ENCODE results near the gene RHEX.

RHEX gene

DNA sequence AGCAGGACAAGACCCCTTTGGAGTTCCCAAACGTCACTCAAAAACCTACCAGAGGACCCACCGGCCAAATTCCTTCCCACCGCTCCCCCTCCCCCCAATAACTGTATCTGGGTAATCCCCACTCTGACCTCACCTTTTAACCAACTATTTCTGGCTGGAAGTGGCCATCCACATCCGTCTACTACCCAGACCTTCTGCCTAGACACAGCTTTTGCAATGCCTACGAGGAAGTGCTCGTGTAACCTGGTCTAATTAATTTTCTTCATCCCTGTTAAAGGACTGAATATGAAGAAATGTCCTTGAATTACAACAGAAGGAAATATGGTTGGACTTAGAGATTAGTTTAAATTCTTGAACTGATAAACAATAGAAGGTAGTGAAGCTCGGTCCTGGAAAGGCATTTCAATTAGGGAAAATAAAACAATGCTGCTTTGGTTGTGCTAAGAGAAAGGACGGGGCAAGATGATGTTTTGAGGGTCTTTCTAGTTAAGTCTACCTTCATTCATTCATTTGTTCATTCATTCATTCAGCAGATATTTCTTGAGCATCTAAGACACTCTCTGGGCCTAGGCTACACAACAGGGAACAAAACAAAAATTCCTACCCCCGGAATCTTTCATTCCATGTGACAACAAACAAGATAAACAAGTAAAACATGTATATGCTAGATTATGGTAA, 45.4 kb downstream of the RHEX start:
- no peak for DNase-seq

DNA sequence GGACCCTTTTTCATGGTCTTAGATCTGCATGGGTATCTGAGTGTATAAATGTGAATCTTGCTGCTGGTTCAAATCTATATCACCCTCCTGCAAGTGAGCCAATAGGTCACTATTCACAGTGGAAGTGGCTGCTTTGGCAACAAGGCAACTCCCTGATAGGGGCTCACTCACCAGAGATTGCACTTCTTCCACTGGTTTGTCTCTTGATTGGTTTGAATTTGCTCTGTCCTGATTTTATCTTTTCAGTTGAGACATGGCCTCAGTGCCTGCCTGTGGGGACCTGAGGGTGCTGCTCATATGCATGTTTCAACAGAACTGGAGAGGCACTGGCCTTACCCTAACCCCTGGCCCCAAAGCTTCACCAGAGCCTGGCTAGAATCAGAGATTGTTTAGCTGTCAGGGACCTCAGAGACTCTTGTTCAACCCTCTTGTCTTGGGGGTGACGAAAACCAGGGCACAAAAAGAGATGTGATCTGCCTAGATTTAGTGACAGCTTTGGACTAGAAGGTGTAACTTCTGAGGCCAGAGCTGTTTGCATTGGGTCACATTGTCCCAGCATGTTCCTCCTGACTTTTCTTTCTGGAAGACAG, 47.3 kb downstream of the RHEX start:
- DNase-seq: no peak

DNA sequence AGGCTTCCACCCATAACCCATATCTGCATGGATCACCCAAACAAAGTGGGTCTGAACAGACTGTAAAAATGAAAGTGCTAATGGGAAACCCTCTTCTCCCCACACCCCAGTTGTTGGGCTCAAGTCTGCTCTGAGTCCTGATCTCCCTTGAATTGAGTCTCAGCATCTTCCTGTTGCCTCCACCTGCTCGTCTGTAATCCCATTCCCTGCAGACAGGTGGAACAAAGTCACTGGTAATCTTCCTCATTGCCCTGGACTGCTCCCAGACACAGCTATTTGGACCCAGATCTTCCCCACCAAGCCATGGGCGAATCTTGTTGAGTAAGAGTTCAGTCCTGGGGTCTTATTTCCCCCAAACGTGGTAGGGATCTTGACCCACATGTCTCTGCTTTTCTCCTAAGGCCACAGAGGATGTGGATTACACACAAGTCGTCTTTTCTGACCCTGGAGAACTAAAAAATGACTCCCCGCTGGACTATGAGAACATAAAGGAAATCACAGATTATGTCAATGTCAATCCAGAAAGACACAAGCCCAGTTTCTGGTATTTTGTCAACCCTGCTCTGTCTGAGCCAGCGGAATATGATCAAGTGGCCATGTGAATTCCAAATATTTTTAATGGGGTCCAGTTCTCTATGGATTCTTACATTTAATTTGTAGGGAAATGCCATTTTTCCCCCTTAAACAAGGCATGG, 48.5 kb downstream of the RHEX start:
- no peak for DNase-seq

DNA sequence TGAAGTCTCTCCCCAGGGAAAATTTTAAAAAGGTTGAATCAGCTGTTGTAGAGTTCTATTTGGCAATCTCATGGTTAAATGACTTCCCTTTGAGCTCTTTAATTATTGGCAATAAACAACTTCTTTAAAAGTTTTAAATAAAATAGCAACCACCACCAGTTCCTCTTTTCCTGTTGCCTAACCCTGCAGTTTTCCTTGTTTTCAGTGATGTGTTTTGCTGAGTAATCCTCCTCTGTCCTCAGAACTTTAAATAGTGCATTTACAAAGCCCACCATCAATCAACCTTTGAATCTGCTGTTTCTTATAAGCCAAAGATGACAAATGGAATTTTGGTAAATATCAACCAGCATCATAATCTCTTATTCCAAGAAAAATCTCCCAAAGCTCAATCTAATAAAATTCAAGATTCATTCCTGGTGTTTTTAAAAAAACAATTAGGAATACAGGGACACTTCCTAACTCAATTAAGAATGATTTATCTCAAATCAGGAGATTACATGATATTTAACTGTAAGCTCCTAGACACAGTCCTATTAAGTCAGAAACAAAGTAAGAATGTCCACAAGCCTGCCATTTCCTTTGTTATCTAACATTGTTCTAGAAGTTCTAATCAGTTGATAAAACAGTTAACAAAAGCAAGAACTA, 49.4 kb downstream of the RHEX start:
- no peak for DNase-seq

DNA sequence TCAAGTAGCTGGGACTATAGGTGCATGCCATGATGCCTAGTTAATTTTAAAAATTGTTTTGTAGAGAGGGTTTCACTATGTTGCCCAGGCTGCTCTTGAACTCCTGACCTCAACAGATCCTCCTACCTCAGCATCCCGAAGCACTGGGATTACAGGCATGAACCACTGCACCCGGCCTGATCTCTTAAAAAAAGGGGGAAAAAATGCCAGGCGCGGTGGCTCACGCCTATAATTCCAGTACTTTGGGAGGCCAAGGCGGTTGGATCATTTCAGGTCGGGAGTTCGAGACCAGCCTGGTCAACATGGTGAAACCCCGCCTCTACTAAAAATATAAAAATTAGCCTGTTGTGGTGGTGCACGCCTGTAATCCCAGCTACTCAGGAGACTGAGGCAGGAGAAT, 51.0 kb downstream of the RHEX start:
- DNase-seq: no peak

DNA sequence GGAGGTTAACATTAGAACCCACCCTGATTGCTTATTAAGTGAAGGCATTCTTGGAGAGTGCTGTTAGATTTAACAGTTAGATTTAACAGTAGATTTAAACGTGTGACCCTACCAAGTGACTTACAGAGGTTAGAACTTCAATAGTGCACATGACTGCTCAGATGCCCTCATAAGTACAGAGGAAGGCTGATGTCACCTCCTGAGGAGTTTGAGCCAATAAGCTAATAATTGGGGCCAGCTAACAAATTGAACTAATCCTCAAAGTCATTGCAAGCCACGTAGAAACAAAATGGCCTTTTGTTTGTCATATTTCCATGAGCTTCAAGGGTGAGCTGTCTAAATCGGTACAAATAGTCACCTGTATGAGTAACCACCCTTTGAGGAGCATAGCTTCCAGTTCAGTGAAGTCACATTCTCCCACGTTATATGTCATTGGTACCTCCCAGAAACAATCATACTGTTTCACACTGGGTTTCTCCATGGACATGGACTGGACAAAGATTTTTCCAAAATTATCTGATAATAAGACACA, 52.6 kb downstream of the RHEX start:
- no peak for DNase-seq

DNA sequence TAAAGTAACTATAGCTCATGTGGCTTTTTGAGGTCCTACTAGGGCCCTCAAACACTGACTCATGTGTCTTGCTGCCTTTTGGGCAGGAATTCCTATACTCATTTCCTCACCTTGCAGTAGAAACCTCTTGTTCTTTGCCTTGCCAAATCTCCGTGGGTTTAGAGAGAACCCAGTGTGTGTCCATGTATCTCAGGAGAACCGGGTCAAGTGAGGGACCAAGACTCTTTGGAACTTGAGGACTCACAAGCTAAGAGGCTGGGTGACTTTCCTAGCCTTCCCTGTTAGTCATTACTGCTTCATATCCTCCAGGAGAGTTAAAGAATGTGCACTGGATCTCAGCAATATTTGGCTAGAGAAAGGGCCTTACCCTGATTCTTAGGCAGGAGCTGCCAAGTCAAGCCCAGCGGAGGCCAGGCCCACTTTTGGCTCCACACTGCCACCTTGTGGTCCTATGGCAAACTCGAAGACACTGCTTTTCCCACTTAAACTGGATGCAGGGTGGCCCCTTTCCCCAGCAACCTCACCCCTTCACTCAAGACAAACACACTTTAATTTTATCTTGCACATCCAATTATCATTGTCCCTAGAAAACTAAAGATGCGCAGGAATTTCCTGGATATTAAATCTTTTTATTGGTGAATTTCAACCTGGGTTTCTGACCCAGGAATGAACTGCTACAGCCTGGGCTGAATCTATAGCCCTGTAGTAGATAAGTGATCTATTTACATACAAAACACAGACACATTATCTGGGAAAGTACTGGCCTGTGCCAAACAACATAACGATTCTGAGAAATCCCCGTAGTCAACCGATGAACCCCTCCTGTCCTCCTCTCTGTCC, 53.6 kb downstream of the RHEX start:
- peak; percentile 76 for DNase-seq

DNA sequence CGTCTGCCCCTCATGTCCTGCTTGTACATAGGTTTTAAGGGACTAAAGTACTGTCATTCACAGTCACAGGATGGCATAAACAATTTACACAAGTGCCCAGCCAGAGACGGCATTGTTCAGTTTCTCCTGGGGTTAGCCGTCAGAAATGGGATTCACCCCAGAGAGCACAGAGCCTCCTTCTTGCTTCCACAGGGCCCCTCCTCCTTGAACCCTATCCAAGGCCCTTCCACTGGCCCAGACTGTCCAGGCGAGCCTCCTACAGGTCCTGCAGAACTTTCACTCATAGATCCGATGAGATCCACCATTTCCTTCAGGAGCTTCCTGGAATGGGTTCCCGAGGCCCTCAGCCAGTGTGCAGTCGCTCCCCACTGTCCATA, 54.2 kb downstream of the RHEX start:
- no peak for DNase-seq

DNA sequence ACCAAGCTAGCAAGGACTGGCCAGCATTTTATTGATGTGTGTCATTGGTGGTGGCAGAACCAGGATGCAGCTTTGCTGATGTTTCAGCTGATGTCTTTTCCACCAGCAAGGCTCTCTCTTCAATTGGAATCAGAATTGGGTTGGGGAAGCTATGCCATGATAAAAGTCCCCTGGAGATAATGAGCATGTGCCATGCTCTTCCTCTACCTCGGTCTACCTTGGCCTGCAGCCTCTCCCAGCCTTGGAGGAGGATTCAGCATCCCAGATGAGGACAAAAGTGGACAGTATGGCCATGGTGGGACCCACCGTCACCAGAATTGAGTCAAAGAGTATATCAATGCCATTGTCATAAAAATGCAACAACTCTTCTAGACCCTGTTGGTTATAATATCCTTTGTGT, 55.7 kb downstream of the RHEX start:
- DNase-seq: no peak

DNA sequence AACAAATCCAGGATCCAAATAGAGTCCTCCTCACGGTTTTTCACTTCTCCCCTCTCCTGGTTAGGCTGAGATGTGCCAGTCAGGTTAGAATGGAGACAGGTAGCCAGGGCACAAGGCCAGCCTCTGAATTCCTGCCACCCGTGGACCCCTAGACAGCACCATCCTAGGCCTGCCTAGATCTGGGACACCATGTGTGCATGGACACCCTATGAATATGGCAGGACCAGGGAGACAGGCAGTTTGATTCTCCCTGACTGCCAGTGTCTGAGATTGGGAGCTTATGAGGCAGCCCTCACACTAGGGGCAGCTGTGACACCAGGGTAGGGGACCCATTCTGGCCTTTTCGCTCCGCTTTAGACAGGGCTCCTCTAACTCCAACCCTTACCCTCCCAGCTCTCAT, 56.7 kb downstream of the RHEX start:
- no peak for DNase-seq

DNA sequence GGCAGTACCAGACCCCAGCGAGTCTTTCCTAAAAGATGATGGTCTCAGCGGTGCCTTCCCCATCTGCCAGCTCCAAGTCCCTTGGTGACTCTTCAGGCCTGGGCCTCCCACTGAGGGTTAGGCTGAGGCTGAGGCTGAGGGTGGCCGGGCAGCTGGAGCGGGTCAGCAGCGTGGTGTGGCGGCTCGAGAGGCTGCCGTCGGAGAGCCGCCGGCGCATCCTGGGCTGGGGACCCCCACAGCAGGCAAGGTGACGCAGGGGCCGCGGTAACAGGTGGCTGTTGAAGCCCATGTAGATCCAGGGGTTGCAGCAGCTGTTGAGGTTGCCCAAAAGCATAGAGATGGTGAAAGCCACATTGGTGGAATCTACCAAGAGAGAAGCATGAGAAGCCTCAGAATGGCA, 57.2 kb downstream of the RHEX start:
- DNase-seq: no peak

DNA sequence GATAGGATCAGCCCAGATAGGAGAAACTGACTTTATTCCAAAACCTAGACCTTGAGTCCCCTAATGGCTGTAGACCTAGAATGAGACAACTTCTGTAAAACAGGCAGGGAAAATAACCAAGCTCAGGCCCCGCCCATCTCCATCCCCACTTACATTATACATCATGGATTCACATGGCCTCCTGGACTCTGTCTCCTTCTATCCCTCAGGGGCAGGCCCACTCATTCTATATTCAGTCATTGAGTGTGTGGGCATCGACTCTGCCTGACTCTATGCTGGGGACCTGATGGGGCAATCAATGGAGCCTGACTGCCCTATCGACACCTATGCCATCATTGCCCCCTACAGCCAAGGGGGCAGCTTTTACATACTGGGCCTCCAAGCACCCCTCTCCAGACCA, 57.8 kb downstream of the RHEX start:
- DNase-seq: no peak

DNA sequence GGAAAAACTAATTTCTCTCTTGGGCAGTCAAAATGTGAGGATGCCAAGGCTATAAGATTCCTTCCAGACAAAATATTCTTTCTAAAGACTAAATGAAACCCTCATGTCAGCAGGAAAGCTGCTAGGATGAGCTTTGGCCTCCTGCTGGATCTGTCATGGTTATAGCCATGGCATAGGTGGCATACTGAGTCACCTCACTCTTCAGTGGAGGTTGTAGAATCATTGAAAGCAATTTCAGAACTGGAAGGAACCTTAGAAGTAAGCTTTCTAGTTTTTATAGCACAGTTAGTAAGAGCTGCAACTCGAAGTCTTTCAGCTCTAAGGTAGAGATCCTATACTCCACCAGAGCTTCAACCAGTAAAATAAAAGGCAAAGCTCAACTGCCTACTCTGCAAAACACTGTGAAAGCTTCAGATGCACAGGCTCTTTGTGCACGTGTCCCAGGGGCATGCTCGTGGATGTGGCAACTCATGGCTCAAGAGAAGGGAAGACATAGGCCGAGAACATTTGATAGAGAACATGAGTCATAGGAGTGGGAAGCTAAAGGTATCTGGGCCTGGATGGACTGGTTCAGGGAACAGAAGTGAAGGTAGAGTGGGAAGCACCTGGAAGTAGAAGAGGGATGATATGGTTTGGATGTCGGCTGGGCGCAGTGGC, 58.4 kb downstream of the RHEX start:
- DNase-seq: no peak

DNA sequence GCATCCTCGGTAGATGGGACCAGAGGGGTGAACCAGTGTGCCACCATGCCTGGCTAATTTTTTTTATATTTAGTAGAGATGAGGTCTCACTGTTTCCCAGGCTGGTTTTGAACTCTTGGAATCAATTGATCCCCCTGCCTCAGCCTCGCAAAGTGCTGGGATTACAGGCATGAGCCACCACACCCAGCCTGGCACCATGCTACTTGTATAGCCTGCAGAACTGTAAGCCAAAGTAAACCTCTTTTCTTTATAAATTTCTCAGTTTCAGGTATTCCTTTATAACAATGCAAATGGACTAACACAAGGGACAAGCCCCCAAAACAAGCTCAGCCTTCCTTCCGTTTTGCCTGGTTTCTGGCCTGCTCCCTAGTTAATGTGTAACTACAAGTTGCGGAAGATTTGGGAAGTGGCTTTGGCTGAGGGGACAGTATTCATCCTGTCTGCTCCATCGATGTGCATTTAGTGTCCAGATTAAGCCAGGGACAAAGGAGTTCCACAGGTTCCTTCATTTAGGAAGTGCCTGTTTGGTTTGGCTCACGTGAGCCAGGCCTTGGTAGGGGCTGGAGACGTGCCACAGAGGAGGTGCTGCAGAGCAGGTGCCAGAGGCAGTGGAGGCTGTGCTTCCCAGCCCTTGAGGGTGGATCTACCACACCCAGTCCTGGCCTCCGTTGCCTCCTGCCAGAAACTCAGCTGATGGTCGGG, 59.8 kb downstream of the RHEX start:
- no peak for DNase-seq

DNA sequence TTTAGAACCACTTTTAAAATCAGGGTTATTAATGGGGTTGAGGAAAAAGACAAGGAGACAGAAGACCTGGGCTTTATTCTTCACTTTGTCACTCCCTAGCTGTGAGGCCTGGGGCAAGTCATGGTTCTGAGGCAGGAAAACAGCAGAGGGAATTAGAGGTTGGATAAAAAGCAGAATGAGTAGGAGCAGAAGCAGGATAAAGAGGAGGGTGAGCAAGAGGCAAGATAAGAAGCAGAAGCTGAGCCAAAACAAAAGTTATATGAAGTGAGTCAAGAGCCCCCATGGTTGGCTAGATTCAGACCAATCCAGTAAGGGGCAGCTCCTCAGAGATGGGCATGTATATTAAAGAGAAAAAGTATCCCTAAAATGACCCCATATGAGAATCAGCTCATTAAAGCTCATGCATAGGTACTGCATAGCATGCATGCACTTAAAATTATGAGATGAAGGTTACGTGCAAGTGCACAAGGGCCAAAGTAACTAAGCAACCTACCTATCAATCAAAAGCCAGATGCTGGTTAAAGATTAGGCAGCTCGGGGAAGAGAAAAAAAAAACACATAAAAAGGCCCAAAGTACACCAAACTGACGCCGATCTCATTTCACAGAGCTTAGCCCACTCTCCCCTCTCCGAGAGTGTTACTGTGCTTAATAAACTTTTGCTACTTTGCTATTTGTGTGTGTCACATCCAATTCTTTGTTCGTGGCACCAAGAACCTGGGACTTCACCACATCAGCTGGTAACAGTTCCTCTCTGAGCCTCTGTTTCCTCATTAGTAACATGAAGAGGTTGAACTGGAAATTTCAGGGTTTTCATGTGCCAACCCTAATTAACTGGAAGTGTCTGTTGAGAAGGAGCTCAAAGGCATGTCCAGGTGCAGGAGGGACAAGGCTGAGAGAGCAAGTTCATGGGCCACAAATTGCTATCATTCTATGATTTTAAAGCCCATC, 62.0 kb downstream of the RHEX start:
- DNase-seq: no peak

DNA sequence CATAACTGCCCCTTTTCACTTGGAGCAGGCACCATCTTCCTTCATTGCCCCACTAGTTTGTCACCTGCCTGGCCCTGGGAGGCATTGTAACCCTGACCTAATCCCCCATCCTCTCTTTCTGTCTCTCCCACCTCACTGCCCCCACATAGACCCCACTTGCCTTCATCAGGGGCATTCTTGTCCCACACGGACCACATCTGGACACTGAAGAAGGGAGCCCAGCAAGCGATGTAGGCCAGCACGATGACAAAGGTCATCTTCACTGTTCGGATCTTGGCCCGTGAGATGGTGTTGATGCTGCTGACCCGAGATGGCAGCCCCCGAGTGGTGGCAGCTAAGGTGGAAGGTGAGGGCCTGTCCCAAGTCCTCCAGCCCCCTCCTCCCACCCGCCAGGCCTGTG, 62.8 kb downstream of the RHEX start:
- no peak for DNase-seq

DNA sequence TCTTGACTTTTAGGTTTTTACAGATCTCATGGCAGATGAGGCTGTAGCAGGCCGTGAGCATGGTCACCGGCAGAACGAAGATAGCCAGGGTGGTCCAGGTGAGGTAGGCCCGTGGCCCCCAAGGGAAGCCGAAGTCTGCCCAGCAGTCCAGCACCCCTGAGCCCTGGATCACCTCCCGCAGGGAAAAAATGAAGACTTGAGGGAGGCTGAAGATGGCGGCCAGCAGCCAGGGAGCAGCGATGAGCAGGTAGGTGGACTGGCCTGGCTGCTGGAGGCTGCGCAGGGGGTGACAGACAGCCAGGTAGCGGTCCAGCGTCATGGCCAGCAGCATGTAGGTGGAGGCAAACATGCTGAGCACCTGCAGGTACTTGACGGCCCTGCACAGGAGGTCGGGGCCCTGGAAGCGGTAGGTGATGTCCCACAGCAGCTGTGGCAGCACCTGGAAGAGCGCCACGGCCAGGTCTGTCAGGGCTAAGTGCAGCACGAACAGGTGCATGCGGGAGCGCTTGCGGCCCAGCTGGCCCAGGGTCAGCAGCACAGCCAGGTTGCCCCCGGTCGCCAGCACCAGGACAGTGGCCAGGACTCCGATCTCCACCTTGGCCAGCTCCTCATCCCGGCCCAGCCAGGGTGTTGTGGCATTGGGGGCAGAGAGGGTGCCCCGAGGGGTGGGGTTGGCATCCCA, 63.4 kb downstream of the RHEX start:
- DNase-seq: no peak

DNA sequence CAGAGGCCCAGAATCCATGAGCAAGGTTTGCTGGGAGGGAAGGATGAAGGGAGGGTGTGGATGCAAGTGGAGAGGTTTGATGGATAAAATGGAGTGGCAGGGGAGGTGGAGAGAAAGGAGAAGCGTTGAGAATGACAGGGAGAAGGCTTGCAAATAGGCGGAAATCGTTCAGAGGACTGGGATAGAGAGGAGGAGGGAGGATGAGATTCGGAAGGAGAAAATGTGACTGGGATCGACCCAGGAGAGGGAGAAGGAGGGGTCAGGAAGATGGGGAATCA, 63.8 kb downstream of the RHEX start:
- DNase-seq: no peak

DNA sequence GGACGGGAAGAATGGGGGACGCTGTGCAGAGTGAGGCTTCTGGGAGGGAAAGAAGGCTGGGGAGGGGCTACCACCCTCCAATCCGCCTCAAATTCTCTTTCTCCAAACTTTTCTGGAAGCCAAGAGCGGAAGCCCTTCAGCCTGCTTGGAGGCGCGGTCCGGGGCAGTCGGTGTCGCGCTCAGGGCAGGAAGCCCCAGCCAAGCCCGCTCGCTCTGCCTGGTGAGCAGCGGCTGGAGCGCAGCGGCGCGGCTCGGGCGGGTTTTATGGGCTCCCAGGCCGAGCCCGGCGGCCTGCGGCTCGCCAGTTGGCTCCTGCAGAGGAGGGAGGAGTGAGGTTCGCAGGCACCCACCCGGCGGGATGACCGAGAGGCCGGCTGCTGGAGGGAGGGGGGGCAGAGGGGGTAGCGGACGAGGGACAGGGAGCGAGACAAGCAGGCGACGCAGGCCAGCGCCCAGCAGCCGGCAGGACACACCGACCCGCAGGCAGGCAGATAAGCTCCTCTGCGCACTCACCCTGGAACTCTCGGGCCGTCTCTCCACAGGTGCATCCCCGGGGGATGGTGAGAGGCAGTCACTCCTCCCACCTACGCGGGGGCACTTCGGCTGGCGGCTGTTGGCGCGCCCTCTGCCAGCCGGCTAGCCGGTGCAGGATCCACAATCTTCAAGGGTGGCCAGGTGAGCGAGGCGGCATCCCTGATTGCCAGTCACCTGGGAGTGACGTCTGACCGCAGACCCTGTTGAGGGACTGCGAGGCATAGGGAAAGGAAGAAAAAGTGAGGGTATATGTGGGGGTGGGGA, 64.4 kb downstream of the RHEX start, which contains the start of gene AVPR1B:
Gene AVPR1B, minus strand, starts transcription at position 238 of the 798 bp plus-strand sequence. CDS start 498 bp downstream, outside the sequence.
- DNase-seq: peak; percentile 31

All from activated naive CD4-positive, alpha-beta T cell treated with anti-CD3 and anti-CD28 coated beads, Interleukin-2, amount 50 U/mL, for 16 hours (primary cell).